ENCODE results near the gene NUAK1.

The NUAK1 gene

DNA sequence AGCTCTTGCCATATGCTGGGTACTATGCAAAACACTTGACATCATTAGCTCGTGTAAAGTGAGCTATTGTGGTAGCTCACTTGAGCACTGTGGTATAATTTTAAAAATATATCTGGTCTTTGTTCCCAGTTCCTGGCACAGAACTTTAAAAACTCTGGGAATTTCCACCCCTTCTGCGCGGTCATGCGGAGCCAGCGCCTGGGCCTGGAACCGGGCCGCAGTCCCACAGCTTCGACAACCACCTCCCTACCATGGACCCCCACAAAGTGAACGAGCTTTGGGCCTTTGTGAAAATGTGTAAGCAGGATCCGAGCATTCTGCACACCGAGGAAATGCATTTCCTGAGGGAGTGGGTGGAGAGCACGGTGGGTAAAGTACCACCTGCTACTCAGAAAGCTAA, 123.1 kb downstream of the NUAK1 start:
- TF ChIP-seq FOXP2 (optimal IDR thresholded peaks at IDR 0.05; ENCODE audit: borderline replicate concordance, extremely low read depth, extremely low read length, insufficient read depth) = no peak

DNA sequence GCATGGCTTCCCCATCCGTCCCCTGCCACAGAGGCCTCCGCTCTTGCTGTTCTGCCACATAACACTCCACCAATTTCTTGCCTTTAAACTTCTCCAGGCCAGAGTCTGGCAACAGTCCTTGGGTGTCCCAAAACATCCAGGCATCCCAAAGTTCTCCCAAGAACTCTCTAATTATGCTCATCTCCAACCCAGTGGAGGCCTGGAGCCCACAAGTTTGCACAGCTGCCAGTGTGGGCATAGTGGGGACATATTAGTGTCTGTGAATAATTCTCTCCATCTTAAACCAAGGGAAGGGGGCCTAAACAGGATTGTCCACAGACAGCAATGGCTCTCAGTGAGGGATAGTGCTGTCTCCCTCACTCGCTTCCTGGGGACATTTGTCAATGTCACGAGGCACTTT, 124.8 kb downstream of the NUAK1 start:
- no peak for TF ChIP-seq POLR2AphosphoS5 (IDR thresholded peaks at IDR 0.05; ENCODE audit: low read depth, low read length)
- TF ChIP-seq REST (IDR thresholded peaks at IDR 0.05; ENCODE audit: insufficient read depth in 1 of 2, low read depth in 2 of 2, low read length in 2 of 2) = no peak
- TF ChIP-seq FOXP2 (optimal IDR thresholded peaks at IDR 0.05; ENCODE audit: borderline replicate concordance, extremely low read depth, extremely low read length, insufficient read depth) = no peak
- no peak for TF ChIP-seq SIN3A (IDR thresholded peaks at IDR 0.05; ENCODE audit: borderline replicate concordance, insufficient read depth, low read length)
- no peak for TF ChIP-seq TAF1 (IDR thresholded peaks at IDR 0.05; ENCODE audit: borderline replicate concordance, insufficient read depth, low read length)
